Gastroesophageal sphincter (tissue), 4 donors: ENCODE measurements around the gene ID1. TPM values are rescaled to one million over a fixed set of nuclear protein-coding genes. Genes with fewer than 3 reads are reported as not detected.
"Not testable (repeated sequence)": the region's sequence is repeated elsewhere in the genome, so short reads cannot be mapped to it uniquely, and the experiment has no call there.

Source experiments
- ATAC-seq: fragments of 150-250 bp; one replicate; pipeline ENCODE4 v1.9.1; 2016; ENCODE audit warnings: mild to moderate bottlenecking, moderate library complexity
- H3K27ac ChIP-seq, 4 donors: fragments of 200-600 bp; sonication (generic) in 3 of 4; 1 replicate in 3 of 4; 2 replicates in 1 of 4; pipeline ENCODE4 v1.5.1; 2016 to 2019
- H3K27me3 ChIP-seq: fragments of 200-600 bp; sonication (generic); one replicate; pipeline ENCODE4 v1.5.1; 2019
- H3K36me3 ChIP-seq, 2 donors: fragments of 200-600 bp; sonication (generic); one replicate each; pipeline ENCODE4 v1.5.1; 2019; ENCODE audit warnings: control low read depth in 1 of 2
- H3K4me1 ChIP-seq, 3 donors: fragments of 200-600 bp; sonication (generic); 1 replicate in 2 of 3; 2 replicates in 1 of 3; pipeline ENCODE4 v1.5.1; 2016 to 2019; ENCODE audit warnings: control low read depth in 2 of 3
- H3K4me3 ChIP-seq, 2 donors: fragments of 200-600 bp; sonication (generic); one replicate each; pipeline ENCODE4 v1.5.1; 2019; ENCODE audit warnings: mild to moderate bottlenecking in 1 of 2, moderate library complexity in 1 of 2
- H3K9me3 ChIP-seq, 3 donors: fragments of 200-600 bp; sonication (generic); one replicate each; pipeline ENCODE4 v1.5.1; 2017 to 2019; ENCODE audit warnings: control low read depth in 2 of 3
- EP300 ChIP-seq: sonication (generic); formaldehyde crosslinking; IDR thresholded peaks from one replicate; pipeline ENCODE4 v1.6.1; 2017; ENCODE audit warnings: antibody characterized with exemption, mild to moderate bottlenecking
- POLR2A ChIP-seq, 2 donors: fragments of 450-650 bp; IDR thresholded peaks; one replicate each; pipeline ENCODE4 v1.6.1; 2017; ENCODE audit warnings: antibody characterized with exemption in 2 of 2, mild to moderate bottlenecking in 2 of 2, moderate library complexity in 1 of 2
- POLR2AphosphoS5 ChIP-seq: sonication (generic); formaldehyde crosslinking; IDR thresholded peaks from one replicate; pipeline ENCODE4 v1.6.1; 2017; ENCODE audit warnings: antibody characterized with exemption
- WGBS, 2 donors: methylation state at CpG; one replicate each; pipeline ENCODE4 v1.1.5; 2018; ENCODE audit warnings: low coverage in 1 of 2; 5-methylcytosine and 5-hydroxymethylcytosine counted together
- total RNA-seq, 4 donors: library from RNA; depleted of rRNA; stranded (reverse); fragments of >200 nt; gene quantifications; one replicate each; pipeline ENCODE4 v1.1.0, GENCODE V29; 2016
- TF ChIP-seq, protein P1 (sequence below), 4 experiments: fragments of 200-600 bp in 2 of 4; fragments of 450-650 bp in 2 of 4; sonication (generic) in 1 of 4; IDR thresholded peaks; one replicate each; pipeline ENCODE4 v1.5.1; 2017 to 2019; ENCODE audit warnings: antibody characterized with exemption in 4 of 4, mild to moderate bottlenecking in 2 of 4, moderate library complexity in 2 of 4

The ID1 gene
- total RNA-seq, 4 donors from 2014 or later = 221 to 714 (median 372) TPM

DNA sequence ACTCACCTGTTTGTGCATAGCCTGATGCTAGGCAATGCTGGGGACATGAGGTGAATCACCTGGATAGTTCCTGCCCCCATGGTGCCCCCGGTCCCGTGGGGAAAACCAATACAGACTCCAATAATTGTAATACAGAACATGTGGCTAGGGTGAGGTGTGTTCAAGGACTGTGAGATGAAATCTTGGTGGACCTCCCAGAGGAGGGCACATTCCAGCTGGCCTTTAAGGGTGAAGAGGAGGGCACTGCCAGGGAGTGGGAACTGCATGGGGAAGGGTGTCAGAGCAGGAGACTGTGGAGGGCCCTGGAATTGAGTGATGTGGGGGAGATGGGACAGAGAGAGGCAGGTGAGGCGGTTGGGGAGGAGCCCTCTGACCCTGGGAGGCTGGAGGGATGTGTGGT is 35.2 kb downstream of the ID1 start:
- 83 to 100% methylated on average over 1 of the region's 3 CpGs for WGBS, 2 donors
- ATAC-seq = no peak
- TF ChIP-seq POLR2A (IDR thresholded peaks at IDR 0.05) (no peak), EP300 (no peak), POLR2AphosphoS5 (no peak)
- TF ChIP-seq, protein P1, sequence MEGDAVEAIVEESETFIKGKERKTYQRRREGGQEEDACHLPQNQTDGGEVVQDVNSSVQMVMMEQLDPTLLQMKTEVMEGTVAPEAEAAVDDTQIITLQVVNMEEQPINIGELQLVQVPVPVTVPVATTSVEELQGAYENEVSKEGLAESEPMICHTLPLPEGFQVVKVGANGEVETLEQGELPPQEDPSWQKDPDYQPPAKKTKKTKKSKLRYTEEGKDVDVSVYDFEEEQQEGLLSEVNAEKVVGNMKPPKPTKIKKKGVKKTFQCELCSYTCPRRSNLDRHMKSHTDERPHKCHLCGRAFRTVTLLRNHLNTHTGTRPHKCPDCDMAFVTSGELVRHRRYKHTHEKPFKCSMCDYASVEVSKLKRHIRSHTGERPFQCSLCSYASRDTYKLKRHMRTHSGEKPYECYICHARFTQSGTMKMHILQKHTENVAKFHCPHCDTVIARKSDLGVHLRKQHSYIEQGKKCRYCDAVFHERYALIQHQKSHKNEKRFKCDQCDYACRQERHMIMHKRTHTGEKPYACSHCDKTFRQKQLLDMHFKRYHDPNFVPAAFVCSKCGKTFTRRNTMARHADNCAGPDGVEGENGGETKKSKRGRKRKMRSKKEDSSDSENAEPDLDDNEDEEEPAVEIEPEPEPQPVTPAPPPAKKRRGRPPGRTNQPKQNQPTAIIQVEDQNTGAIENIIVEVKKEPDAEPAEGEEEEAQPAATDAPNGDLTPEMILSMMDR (IDR thresholded peaks at IDR 0.05) = no peak
- Histone ChIP-seq H3K4me1 (peaks cover 0 to 5% (median 0%) of the 10 kb centered on the region in 3 donors), H3K9me3 (no peaks in the 10 kb centered on the region), H3K36me3 (no peaks in the 10 kb centered on the region), H3K27me3 (peaks cover 24% of the 10 kb centered on the region), H3K27ac (no peak overlapping the region), H3K4me3 (no peak overlapping the region)

DNA sequence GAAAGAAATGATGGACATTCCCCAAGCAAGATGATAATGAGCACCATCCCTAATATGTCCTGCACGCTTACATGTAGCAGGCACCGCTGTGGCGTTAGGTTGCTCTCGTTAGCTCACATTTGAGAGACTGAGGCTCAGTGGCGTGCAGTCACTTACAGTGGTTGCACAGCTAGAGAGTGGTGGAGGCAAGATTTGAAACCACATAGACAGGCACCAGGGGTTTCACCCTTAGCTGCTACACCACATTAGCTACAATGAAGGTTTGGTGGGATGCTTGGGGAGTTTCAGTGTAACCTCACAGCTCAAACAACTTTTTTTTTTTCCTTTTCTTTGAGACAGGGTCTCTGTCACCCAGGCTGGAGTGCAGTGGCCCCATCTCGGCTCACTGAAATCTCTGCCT is 36.3 kb downstream of the ID1 start:
- H3K27ac ChIP-seq = no peak overlapping the region
- no peaks in the 10 kb centered on the region for H3K9me3 ChIP-seq
- peaks cover 24% of the 10 kb centered on the region for H3K27me3 ChIP-seq
- no peak overlapping the region for H3K4me3 ChIP-seq
- TF ChIP-seq, protein P1 (IDR thresholded peaks at IDR 0.05) = no peak
- TF ChIP-seq POLR2AphosphoS5 = no peak
- TF ChIP-seq POLR2A (IDR thresholded peaks at IDR 0.05) = no peak
- no peak for TF ChIP-seq EP300
- no peak for ATAC-seq
- WGBS, 2 donors = 87 to 97% methylated on average over 4 to 5 of the region's 6 CpGs
- no peaks in the 10 kb centered on the region for H3K36me3 ChIP-seq
- H3K4me1 ChIP-seq = peaks cover 0 to 5% (median 0%) of the 10 kb centered on the region in 3 donors

GRCh38 chr20:31642837-31643236 is 37.7 kb downstream of the ID1 start:
- Histone ChIP-seq H3K36me3 (no peaks in the 10 kb centered on the region), H3K4me3 (no peak overlapping the region), H3K4me1 (peaks cover 0 to 2% (median 0%) of the 10 kb centered on the region in 3 donors), H3K27ac (no peak overlapping the region), H3K27me3 (peaks cover 16% of the 10 kb centered on the region), H3K9me3 (no peaks in the 10 kb centered on the region)
- 100% methylated on average over 1 of the region's 1 CpG for WGBS, 2 donors
- TF ChIP-seq POLR2A (IDR thresholded peaks at IDR 0.05) (no peak), POLR2AphosphoS5 (no peak), EP300 (no peak)
- TF ChIP-seq, protein P1 (IDR thresholded peaks at IDR 0.05) = no peak
- no peak for ATAC-seq

DNA sequence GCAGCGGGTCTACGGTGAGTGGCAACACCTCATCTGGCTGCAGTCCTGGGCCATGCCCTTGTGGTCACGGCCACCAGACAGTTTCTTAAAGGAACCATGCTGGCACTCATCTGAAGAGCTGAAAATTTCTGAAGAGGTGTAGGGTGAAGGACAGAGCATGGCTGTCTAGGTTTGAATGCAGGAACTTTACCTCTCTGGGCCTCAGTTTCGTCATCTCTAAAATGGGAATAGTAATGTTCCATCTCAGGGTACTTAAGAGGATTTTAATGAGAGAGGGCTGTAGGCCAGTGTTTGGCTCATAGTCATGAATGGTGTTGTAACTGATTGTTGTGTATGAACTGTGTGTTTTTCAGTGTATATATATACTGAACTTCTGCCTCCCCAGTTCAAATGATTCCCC is 38.4 kb downstream of the ID1 start:
- no peak overlapping the region for H3K27ac ChIP-seq
- WGBS, 2 donors = 96 to 100% methylated on average over 1 to 4 of the region's 4 CpGs
- TF ChIP-seq EP300 (no peak), POLR2A (IDR thresholded peaks at IDR 0.05) (no peak), POLR2AphosphoS5 (no peak)
- TF ChIP-seq, protein P1 (IDR thresholded peaks at IDR 0.05) = no peak
- no peaks in the 10 kb centered on the region for H3K4me1 ChIP-seq
- no peaks in the 10 kb centered on the region for H3K9me3 ChIP-seq
- no peaks in the 10 kb centered on the region for H3K36me3 ChIP-seq
- no peak overlapping the region for H3K4me3 ChIP-seq
- no peak for ATAC-seq
- peaks cover 9% of the 10 kb centered on the region for H3K27me3 ChIP-seq

- Histone ChIP-seq H3K36me3 (no peaks in the 10 kb centered on the region), H3K9me3 (no peaks in the 10 kb centered on the region), H3K4me3 (no peak overlapping the region), H3K27me3 (no peaks in the 10 kb centered on the region), H3K27ac (no peak overlapping the region), H3K4me1 (no peaks in the 10 kb centered on the region)
- 76% methylated on average over 7 of the region's 8 CpGs; no CpG with 5 or more reads in 1 of the 2 donors for WGBS, 2 donors
- no peak for TF ChIP-seq POLR2AphosphoS5
- no peak for ATAC-seq
These were observed 39.6 kb downstream of the ID1 start for GRCh38 chr20:31644701-31645100.

- H3K27me3 ChIP-seq, H3K36me3 ChIP-seq, ATAC-seq, H3K9me3 ChIP-seq, H3K27ac ChIP-seq, H3K4me3 ChIP-seq: not testable (repeated sequence)
- WGBS, 2 donors = no CpG with 5 or more reads among the region's 3 CpGs
- peaks cover 0 to 10% (median 4%) of the 10 kb centered on the region in 3 donors for H3K4me1 ChIP-seq
These were observed 43.0 kb downstream of the ID1 start for GRCh38 chr20:31648104-31648503.
